ENCODE data around the gene PPP1R14C.

GRCh38 chr6:150198532-150198931 lies 55.7 kb downstream of the PPP1R14C start:
- TF ChIP-seq CTCF (IDR thresholded peaks at IDR 0.05) = no peak
- TF ChIP-seq POLR2A (IDR thresholded peaks at IDR 0.05) = no peak

Measured in breast epithelium (tissue), 3 donors.